K562 (cell line): Measurements from ENCODE around the gene ENDOD1. TPM values are rescaled to one million over a fixed set of nuclear protein-coding genes. Genes with fewer than 3 reads are reported as not detected.

Experiments
- BACH1 ChIP-seq: fragments of 200-800 bp; sonication (Bioruptor generic); IDR thresholded peaks from 2 replicates; pipeline ENCODE4 v1.6.1; 2016; ENCODE audit warnings: missing genetic modification characterization, missing compliant biosample characterization
- CBFA2T2 ChIP-seq: fragments of 450-650 bp; conservative IDR thresholded peaks from 2 replicates; pipeline ENCODE4 v1.6.1; 2017; ENCODE audit warnings: mild to moderate bottlenecking
- CC2D1A ChIP-seq: fragments of 450-650 bp; IDR thresholded peaks from 2 replicates; pipeline ENCODE4 v1.6.1; 2017; ENCODE audit warnings: mild to moderate bottlenecking
- EGR1 ChIP-seq: fragments of 450-650 bp; conservative IDR thresholded peaks from 2 replicates; pipeline ENCODE4 v1.6.1; 2017; ENCODE audit warnings: mild to moderate bottlenecking
- ELF2 ChIP-seq: fragments of 250-450 bp; sonication (Bioruptor Pico); IDR thresholded peaks from 2 replicates; pipeline ENCODE4 v1.5.0; 2021; ENCODE audit warnings: mild to moderate bottlenecking
- EP300 ChIP-seq: IDR thresholded peaks from 2 replicates; pipeline ENCODE4 v1.6.1; 2012; ENCODE audit warnings: low read length, improper control_type of control experiment
- FOXJ2 ChIP-seq: fragments of 200-800 bp; sonication (Bioruptor generic); IDR thresholded peaks from 2 replicates; pipeline ENCODE4 v1.6.1; 2016; ENCODE audit warnings: missing genetic modification characterization, missing compliant biosample characterization
- HDAC3 ChIP-seq: fragments of 450-650 bp; IDR thresholded peaks from 2 replicates; pipeline ENCODE4 v1.6.1; 2018; ENCODE audit warnings: borderline replicate concordance, mild to moderate bottlenecking, moderate library complexity; ENCODE audit not compliant: partially characterized antibody
- PHB ChIP-seq: fragments of 250-450 bp; sonication (Bioruptor Pico); IDR thresholded peaks from 2 replicates; pipeline ENCODE4 v1.5.0; 2021
- RBBP5 ChIP-seq: fragments of 200-600 bp; sonication (generic); IDR thresholded peaks from 2 replicates; pipeline ENCODE4 v1.6.1; 2012; ENCODE audit warnings: borderline replicate concordance, mild to moderate bottlenecking, low read length, control low read depth, inconsistent platforms; ENCODE audit not compliant: insufficient read depth, poor library complexity, severe bottlenecking
- RBM22 ChIP-seq: fragments of 200-400 bp; formaldehyde crosslinking; IDR thresholded peaks from 2 replicates; pipeline ENCODE4 v1.6.1; 2018; ENCODE audit warnings: low read length, low read depth; ENCODE audit not compliant: poor library complexity, severe bottlenecking
- RBM25 ChIP-seq: fragments of 200-400 bp; formaldehyde crosslinking; IDR thresholded peaks from 2 replicates; pipeline ENCODE4 v1.6.1; 2018; ENCODE audit warnings: low read length, low read depth, moderate library complexity; ENCODE audit not compliant: severe bottlenecking
- SRSF1 ChIP-seq: fragments of 200-400 bp; formaldehyde crosslinking; IDR thresholded peaks from 2 replicates; pipeline ENCODE4 v1.6.1; 2017; ENCODE audit warnings: mild to moderate bottlenecking, low read depth, low read length, moderate library complexity
- TAF15 ChIP-seq: fragments of 200-400 bp; formaldehyde crosslinking; IDR thresholded peaks from 2 replicates; pipeline ENCODE4 v1.6.1; 2017; ENCODE audit warnings: mild to moderate bottlenecking, low read depth, low read length, moderate library complexity
- TARDBP ChIP-seq: fragments of 450-650 bp; IDR thresholded peaks from 2 replicates; pipeline ENCODE4 v1.6.1; 2016
- ZBTB1 ChIP-seq: sonication (generic); formaldehyde crosslinking; IDR thresholded peaks from 2 replicates; pipeline ENCODE4 v1.8.1; 2023; ENCODE audit warnings: missing genetic modification reagents, low read depth, mild to moderate bottlenecking, borderline replicate concordance
- ZBTB17 ChIP-seq: fragments of 450-650 bp; formaldehyde crosslinking; IDR thresholded peaks from 2 replicates; pipeline ENCODE4 v1.4.0; 2020; ENCODE audit warnings: mild to moderate bottlenecking
- ZNF143 ChIP-seq: sonication (generic); formaldehyde crosslinking; IDR thresholded peaks from 2 replicates; pipeline ENCODE4 v1.9.0; 2022; ENCODE audit warnings: mild to moderate bottlenecking, missing genetic modification reagents
- ZNF174 ChIP-seq: fragments of 250-450 bp; sonication (Bioruptor Pico); IDR thresholded peaks from 2 replicates; pipeline ENCODE4 v1.4.0; 2020; ENCODE audit warnings: mild to moderate bottlenecking
- ZNF354B ChIP-seq: fragments of 250-450 bp; sonication (Bioruptor Pico); IDR thresholded peaks from 2 replicates; pipeline ENCODE4 v1.4.0; 2020
- ZNF695 ChIP-seq: fragments of 450-650 bp; formaldehyde crosslinking; IDR thresholded peaks from 2 replicates; pipeline ENCODE4 v1.4.0; 2020; ENCODE audit warnings: mild to moderate bottlenecking, moderate library complexity
- ZNF764 ChIP-seq: fragments of 250-450 bp; sonication (Bioruptor Pico); IDR thresholded peaks from 2 replicates; pipeline ENCODE4 v1.4.0; 2020; ENCODE audit warnings: low read depth, mild to moderate bottlenecking, moderate library complexity
- ZNF77 ChIP-seq: fragments of 250-450 bp; sonication (Bioruptor Pico); IDR thresholded peaks from 2 replicates; pipeline ENCODE4 v1.5.0; 2020
- ZNF830 ChIP-seq: fragments of 250-450 bp; sonication (Bioruptor Pico); IDR thresholded peaks from 2 replicates; pipeline ENCODE4 v1.5.0; 2021; ENCODE audit warnings: mild to moderate bottlenecking
- polyA plus RNA-seq, 8 experiments: library from polyadenylated mRNA; depleted of rRNA in 4 of 8; stranded (reverse) in 5 of 8; unstranded in 3 of 8; fragments of >200 nt; fragmentation: Nextera tagmentation in 2 of 8; fragmentation: Illumina TruSeq in 1 of 8; extraction: Ambion mirVana in 2 of 8; extraction: Trizol in 1 of 8; gene quantifications; 2 replicates each; pipeline versions ENCODE4 v1.2.1 to v1.2.3, GENCODE V29; 2011 to 2014; ENCODE audit warnings: inconsistent platforms in 1 of 8, missing spikeins in 1 of 8
- total RNA-seq, 7 experiments: library from RNA; depleted of rRNA in 6 of 7; stranded (reverse); fragments of >200 nt in 6 of 7; fragmentation: Illumina TruSeq in 2 of 7; extraction: Trizol in 2 of 7; gene quantifications; 2 replicates each; pipeline versions ENCODE4 v1.2.1 to v1.2.3, GENCODE V29; 2011 to 2021; ENCODE audit warnings: low replicate concordance in 1 of 7
- TF ChIP-seq, protein P1 (sequence below): fragments of 250-450 bp; sonication (Bioruptor Pico); IDR thresholded peaks from 2 replicates; pipeline ENCODE4 v1.4.0; 2020; ENCODE audit warnings: mild to moderate bottlenecking, moderate library complexity
- TF ChIP-seq, protein P2 (sequence below): IDR thresholded peaks from 2 replicates; pipeline ENCODE4 v1.6.1; 2011; ENCODE audit not compliant: insufficient read length; ENCODE audit errors: extremely low read depth
- TF ChIP-seq, protein P3 (sequence below): fragments of 450-650 bp; formaldehyde crosslinking; IDR thresholded peaks from 2 replicates; pipeline ENCODE4 v1.4.0; 2020; ENCODE audit warnings: mild to moderate bottlenecking, mixed read lengths
- TF ChIP-seq, protein P4 (sequence below): fragments of 200-800 bp; sonication (Bioruptor generic); IDR thresholded peaks from 2 replicates; pipeline ENCODE4 v1.6.1; 2017; ENCODE audit warnings: missing genetic modification characterization, missing compliant biosample characterization

The ENDOD1 gene
- total and polyA plus RNA-seq, 9 of the 15 experiments (the other 6 are each of a cell fraction or from before 2014, with no cell fraction given), result 4.2 to 11.8 (median 9.3) TPM

DNA sequence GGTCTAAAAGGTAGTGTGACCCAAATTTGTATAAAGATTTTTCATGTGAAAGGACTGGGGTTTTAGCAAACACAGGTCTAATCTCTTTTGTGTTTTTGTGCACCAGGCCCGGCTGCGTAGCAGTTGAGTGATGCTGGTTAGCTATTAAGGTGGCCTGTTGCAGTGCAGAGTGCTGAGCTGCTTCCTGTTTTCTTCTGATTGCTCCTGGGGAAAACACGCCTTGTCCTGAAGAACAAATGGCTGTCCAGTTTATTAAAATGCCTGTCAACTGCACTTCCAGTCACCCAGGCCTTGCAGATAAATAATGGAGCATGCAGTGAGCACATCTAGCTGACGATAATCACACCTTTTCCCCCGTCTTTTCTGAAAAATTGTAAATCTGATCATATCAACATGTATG, 21.1 kb upstream of the ENDOD1 start (continued):
- TF ChIP-seq BACH1 (peak; percentile 34; the same call in 1 of the 2 replicates), ZNF77 (CRISPR knock-in tag) (no peak), ZNF174 (CRISPR knock-in tag) (no peak), TARDBP (no peak), CBFA2T2 (no peak), TAF15 (no peak), PHB (CRISPR knock-in tag) (no peak), EGR1 (no peak), ELF2 (peak; percentile 59), HDAC3 (no peak), EP300 (peak; percentile 37; the same call in 1 of the 2 replicates), ZNF830 (no peak), RBM25 (peak; percentile 92), RBBP5 (no peak), ZNF764 (CRISPR knock-in tag) (no peak), ZNF143 (CRISPR knock-in tag) (no peak), SRSF1 (no peak), FOXJ2 (tag) (no peak), ZNF354B (CRISPR knock-in tag) (no peak), RBM22 (no peak), ZBTB17 (CRISPR knock-in tag) (peak; percentile 94), CC2D1A (peak; percentile 60; the same call in 1 of the 2 replicates), ZNF695 (no peak), ZBTB1 (CRISPR knock-in tag) (no peak)
- TF ChIP-seq, protein P1, sequence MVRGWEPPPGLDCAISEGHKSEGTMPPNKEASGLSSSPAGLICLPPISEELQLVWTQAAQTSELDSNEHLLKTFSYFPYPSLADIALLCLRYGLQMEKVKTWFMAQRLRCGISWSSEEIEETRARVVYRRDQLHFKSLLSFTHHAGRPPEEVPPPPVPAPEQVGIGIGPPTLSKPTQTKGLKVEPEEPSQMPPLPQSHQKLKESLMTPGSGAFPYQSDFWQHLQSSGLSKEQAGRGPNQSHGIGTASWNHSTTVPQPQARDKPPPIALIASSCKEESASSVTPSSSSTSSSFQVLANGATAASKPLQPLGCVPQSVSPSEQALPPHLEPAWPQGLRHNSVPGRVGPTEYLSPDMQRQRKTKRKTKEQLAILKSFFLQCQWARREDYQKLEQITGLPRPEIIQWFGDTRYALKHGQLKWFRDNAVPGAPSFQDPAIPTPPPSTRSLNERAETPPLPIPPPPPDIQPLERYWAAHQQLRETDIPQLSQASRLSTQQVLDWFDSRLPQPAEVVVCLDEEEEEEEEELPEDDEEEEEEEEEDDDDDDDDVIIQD, result no peak
- TF ChIP-seq, protein P2, sequence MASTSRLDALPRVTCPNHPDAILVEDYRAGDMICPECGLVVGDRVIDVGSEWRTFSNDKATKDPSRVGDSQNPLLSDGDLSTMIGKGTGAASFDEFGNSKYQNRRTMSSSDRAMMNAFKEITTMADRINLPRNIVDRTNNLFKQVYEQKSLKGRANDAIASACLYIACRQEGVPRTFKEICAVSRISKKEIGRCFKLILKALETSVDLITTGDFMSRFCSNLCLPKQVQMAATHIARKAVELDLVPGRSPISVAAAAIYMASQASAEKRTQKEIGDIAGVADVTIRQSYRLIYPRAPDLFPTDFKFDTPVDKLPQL, result no peak
- TF ChIP-seq, protein P3, sequence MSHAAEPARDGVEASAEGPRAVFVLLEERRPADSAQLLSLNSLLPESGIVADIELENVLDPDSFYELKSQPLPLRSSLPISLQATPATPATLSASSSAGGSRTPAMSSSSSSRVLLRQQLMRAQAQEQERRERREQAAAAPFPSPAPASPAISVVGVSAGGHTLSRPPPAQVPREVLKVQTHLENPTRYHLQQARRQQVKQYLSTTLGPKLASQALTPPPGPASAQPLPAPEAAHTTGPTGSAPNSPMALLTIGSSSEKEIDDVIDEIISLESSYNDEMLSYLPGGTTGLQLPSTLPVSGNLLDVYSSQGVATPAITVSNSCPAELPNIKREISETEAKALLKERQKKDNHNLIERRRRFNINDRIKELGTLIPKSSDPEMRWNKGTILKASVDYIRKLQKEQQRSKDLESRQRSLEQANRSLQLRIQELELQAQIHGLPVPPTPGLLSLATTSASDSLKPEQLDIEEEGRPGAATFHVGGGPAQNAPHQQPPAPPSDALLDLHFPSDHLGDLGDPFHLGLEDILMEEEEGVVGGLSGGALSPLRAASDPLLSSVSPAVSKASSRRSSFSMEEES (CRISPR knock-in tag), result no peak
- TF ChIP-seq, protein P4, sequence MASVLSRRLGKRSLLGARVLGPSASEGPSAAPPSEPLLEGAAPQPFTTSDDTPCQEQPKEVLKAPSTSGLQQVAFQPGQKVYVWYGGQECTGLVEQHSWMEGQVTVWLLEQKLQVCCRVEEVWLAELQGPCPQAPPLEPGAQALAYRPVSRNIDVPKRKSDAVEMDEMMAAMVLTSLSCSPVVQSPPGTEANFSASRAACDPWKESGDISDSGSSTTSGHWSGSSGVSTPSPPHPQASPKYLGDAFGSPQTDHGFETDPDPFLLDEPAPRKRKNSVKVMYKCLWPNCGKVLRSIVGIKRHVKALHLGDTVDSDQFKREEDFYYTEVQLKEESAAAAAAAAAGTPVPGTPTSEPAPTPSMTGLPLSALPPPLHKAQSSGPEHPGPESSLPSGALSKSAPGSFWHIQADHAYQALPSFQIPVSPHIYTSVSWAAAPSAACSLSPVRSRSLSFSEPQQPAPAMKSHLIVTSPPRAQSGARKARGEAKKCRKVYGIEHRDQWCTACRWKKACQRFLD, result no peak
